Endodermal cell (in vitro differentiated cells): Measurements from ENCODE around the gene MTHFSD. TPM values are rescaled to one million over a fixed set of nuclear protein-coding genes. Genes with fewer than 3 reads are reported as not detected.

Experiments used
- DNase-seq: peaks from one replicate; pipeline ENCODE4 v3.0.0-alpha.2; 2017
- H3K27ac ChIP-seq: 2 replicates; pipeline ENCODE4 v1.5.1; 2013; ENCODE audit warnings: mild to moderate bottlenecking, low read depth, low read length, moderate library complexity
- H3K27me3 ChIP-seq: 2 replicates; pipeline ENCODE4 v1.6.1; 2013; ENCODE audit warnings: mild to moderate bottlenecking, low read length, moderate library complexity; ENCODE audit not compliant: insufficient read depth, control insufficient read depth, poor library complexity, severe bottlenecking
- H3K36me3 ChIP-seq: 2 replicates; pipeline ENCODE4 v1.7.0; 2013; ENCODE audit warnings: mild to moderate bottlenecking, low read length, moderate library complexity; ENCODE audit not compliant: control insufficient read depth, insufficient read depth
- H3K4me1 ChIP-seq: one replicate; pipeline ENCODE4 v1.7.0; 2013; ENCODE audit warnings: low read length; ENCODE audit not compliant: control insufficient read depth, insufficient read depth
- H3K4me3 ChIP-seq: 2 replicates; pipeline ENCODE4 v1.5.1; 2013; ENCODE audit warnings: mild to moderate bottlenecking, low read length, moderate library complexity
- H3K9ac ChIP-seq: 2 replicates; pipeline ENCODE4 v1.6.1; 2013; ENCODE audit warnings: mild to moderate bottlenecking, low read length, moderate library complexity; ENCODE audit not compliant: poor library complexity, severe bottlenecking; ENCODE audit errors: extremely low read depth
- H3K9me3 ChIP-seq: 2 replicates; pipeline ENCODE4 v1.6.1; 2013; ENCODE audit warnings: mild to moderate bottlenecking, low read length, moderate library complexity; ENCODE audit not compliant: control insufficient read depth
- H3K27ac Mint-ChIP-seq: 2 replicates; pipeline ENCODE4 v1.8.0; 2020; ENCODE audit warnings: mixed read lengths
- H3K27me3 Mint-ChIP-seq: 2 replicates; pipeline ENCODE4 v1.8.0; 2021; ENCODE audit warnings: mild to moderate bottlenecking, mixed read lengths; ENCODE audit not compliant: insufficient read depth
- H3K36me3 Mint-ChIP-seq: 2 replicates; pipeline ENCODE4 v1.8.0; 2020; ENCODE audit warnings: low read depth, mixed read lengths
- H3K4me1 Mint-ChIP-seq: 2 replicates; pipeline ENCODE4 v1.8.0; 2020; ENCODE audit warnings: mixed read lengths
- H3K4me3 Mint-ChIP-seq: 2 replicates; pipeline ENCODE4 v1.8.0; 2020; ENCODE audit warnings: mild to moderate bottlenecking, moderate library complexity, mixed read lengths
- H3K9me3 Mint-ChIP-seq: 2 replicates; pipeline ENCODE4 v1.8.0; 2020; ENCODE audit warnings: mild to moderate bottlenecking, mixed read lengths
- CTCF ChIP-seq: fragments of 200-600 bp; sonication (generic); conservative IDR thresholded peaks from 2 replicates; pipeline ENCODE4 v1.5.0; 2021; ENCODE audit warnings: antibody characterized with exemption, mild to moderate bottlenecking
- WGBS, 2 experiments: methylation state at CpG; one replicate each; pipeline versions ENCODE4 v1.1.5 to v1.1.7; 2013; ENCODE audit warnings: missing lambda C conversion rate in 2 of 2, mixed read lengths in 1 of 2; ENCODE audit not compliant: insufficient coverage in 1 of 2, insufficient read length in 1 of 2; 5-methylcytosine and 5-hydroxymethylcytosine counted together
- total RNA-seq, 2 donors: library from RNA; stranded (reverse); fragmentation: NEBNext Ultra II Directional in 1 of 2; extraction: Animal tissue kit (Norgen Biotek cat#: 25700) in 1 of 2; gene quantifications; 2 replicates in 1 of 2; 3 replicates in 1 of 2; pipeline ENCODE4 v1.2.1, GENCODE V29; 2021

MTHFSD gene
- total RNA-seq, 2 donors from 2014 or later: 15.0 to 25.8 TPM

GRCh38 chr16:86549893-86550190 is 5.2 kb downstream of the MTHFSD start:
- no peaks in the 10 kb centered on the region for H3K9me3 Mint-ChIP-seq
- 94 to 100% methylated on average over 5 to 7 of the region's 7 CpGs for WGBS, 2 experiments
- no peak overlapping the region for H3K27ac Mint-ChIP-seq
- no peak overlapping the region for H3K4me3 Mint-ChIP-seq
- peaks cover 56% of the 10 kb centered on the region for H3K36me3 ChIP-seq
- H3K4me3 ChIP-seq: no peak overlapping the region
- no peaks in the 10 kb centered on the region for H3K27me3 ChIP-seq
- H3K9me3 ChIP-seq: no peaks in the 10 kb centered on the region
- peaks cover 8% of the 10 kb centered on the region for H3K36me3 Mint-ChIP-seq
- H3K27ac ChIP-seq: no peak overlapping the region
- no peaks in the 10 kb centered on the region for H3K4me1 Mint-ChIP-seq
- no peak for TF ChIP-seq CTCF
- no peak overlapping the region for H3K9ac ChIP-seq
- H3K4me1 ChIP-seq: no peaks in the 10 kb centered on the region
- H3K27me3 Mint-ChIP-seq: no peaks in the 10 kb centered on the region
- DNase-seq: no peak

GRCh38 chr16:86549076-86549892 is 5.8 kb downstream of the MTHFSD start:
- H3K9ac ChIP-seq: peak overlapping the region; percentile 11

GRCh38 chr16:86547286-86547685 is 7.7 kb downstream of the MTHFSD start:
- no peaks in the 10 kb centered on the region for H3K27me3 ChIP-seq
- no peak for DNase-seq
- H3K27me3 Mint-ChIP-seq: no peaks in the 10 kb centered on the region
- no peak for TF ChIP-seq CTCF
- no peak overlapping the region for H3K27ac Mint-ChIP-seq
- H3K9me3 Mint-ChIP-seq: no peaks in the 10 kb centered on the region
- no peak overlapping the region for H3K27ac ChIP-seq
- no peak overlapping the region for H3K4me3 Mint-ChIP-seq
- peaks cover 18% of the 10 kb centered on the region for H3K36me3 Mint-ChIP-seq
- peaks cover 55% of the 10 kb centered on the region for H3K36me3 ChIP-seq
- no peak overlapping the region for H3K4me3 ChIP-seq
- no peaks in the 10 kb centered on the region for H3K4me1 ChIP-seq
- 94 to 96% methylated on average over 7 to 10 of the region's 11 CpGs for WGBS, 2 experiments
- H3K9me3 ChIP-seq: no peaks in the 10 kb centered on the region
- no peaks in the 10 kb centered on the region for H3K4me1 Mint-ChIP-seq
- H3K9ac ChIP-seq: no peak overlapping the region

More at GRCh38 chr16:86549076-86549892, 5.8 kb downstream of the MTHFSD start:
- TF ChIP-seq CTCF: no peak
- Mint-ChIP-seq H3K36me3 (peaks cover 14% of the 10 kb centered on the region), H3K27ac (no peak overlapping the region), H3K9me3 (no peaks in the 10 kb centered on the region), H3K27me3 (no peaks in the 10 kb centered on the region), H3K4me3 (no peak overlapping the region), H3K4me1 (no peaks in the 10 kb centered on the region)
- Histone ChIP-seq H3K36me3 (peaks cover 58% of the 10 kb centered on the region), H3K4me3 (no peak overlapping the region), H3K4me1 (no peaks in the 10 kb centered on the region), H3K9me3 (no peaks in the 10 kb centered on the region), H3K27me3 (no peaks in the 10 kb centered on the region), H3K27ac (no peak overlapping the region)
- 81 to 84% methylated on average over 7 to 8 of the region's 8 CpGs for WGBS, 2 experiments
- no peak for DNase-seq
